ENCODE results near the gene PLEKHM2. TPM values are rescaled to one million over a fixed set of nuclear protein-coding genes. Genes with fewer than 3 reads are reported as not detected.
A peak's percentile ranks its signal among the peaks of the same experiment; 100 is the strongest.

PLEKHM2 gene
- total RNA-seq, 1 experiment from 2014 or later, result 53.9 TPM

DNA sequence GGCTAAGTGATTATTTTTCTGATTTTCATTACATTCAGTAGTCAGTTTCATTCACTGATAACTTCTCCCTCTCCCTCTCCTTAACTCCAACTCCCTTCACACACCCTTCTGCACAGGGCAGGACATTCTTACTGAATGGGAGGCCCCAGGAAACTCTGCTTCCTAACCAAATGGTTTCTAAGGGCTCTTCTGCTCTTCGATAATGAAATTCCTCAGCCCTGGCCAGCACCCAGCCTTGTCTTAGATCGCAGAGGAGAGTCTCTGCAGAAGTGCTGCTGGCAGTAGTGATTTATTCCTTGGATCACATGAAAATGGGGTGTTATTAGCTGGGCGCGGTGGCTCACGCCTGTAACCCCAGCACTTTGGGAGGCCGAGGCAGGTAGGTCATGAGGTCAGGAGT is 16.4 kb downstream of the PLEKHM2 start:
- CTCF ChIA-PET, result no interaction called here
- POLR2A ChIA-PET (ENCODE audit: low non-redundant PET), result no interaction called here
- Histone ChIP-seq H3K4me3 (ENCODE audit: low read depth, low read length, poor library complexity, severe bottlenecking) (no peak overlapping the region), H3K4me1 (ENCODE audit: insufficient read depth, low read length, poor library complexity, severe bottlenecking) (peaks cover 10% of the 10 kb centered on the region), H3K27ac (ENCODE audit: low read depth, low read length, poor library complexity, severe bottlenecking) (no peak overlapping the region), H3K36me3 (ENCODE audit: insufficient read depth, low read length, poor library complexity, severe bottlenecking) (no peaks in the 10 kb centered on the region), H3K9me3 (ENCODE audit: low read depth, low read length, poor library complexity, severe bottlenecking) (no peaks in the 10 kb centered on the region), H3K27me3 (replicated peaks; ENCODE audit: insufficient read depth, low read depth, low read length, poor library complexity) (no peaks in the 10 kb centered on the region)
- no peak for DNase-seq (ENCODE audit: low spot score)
- intact Hi-C loops (cut with micrococcal nuclease; ENCODE audit: unreplicated experiment), result no loop called here
- no TSS peak for BruUV-seq (replicated peaks)
- TF ChIP-seq, protein P1, sequence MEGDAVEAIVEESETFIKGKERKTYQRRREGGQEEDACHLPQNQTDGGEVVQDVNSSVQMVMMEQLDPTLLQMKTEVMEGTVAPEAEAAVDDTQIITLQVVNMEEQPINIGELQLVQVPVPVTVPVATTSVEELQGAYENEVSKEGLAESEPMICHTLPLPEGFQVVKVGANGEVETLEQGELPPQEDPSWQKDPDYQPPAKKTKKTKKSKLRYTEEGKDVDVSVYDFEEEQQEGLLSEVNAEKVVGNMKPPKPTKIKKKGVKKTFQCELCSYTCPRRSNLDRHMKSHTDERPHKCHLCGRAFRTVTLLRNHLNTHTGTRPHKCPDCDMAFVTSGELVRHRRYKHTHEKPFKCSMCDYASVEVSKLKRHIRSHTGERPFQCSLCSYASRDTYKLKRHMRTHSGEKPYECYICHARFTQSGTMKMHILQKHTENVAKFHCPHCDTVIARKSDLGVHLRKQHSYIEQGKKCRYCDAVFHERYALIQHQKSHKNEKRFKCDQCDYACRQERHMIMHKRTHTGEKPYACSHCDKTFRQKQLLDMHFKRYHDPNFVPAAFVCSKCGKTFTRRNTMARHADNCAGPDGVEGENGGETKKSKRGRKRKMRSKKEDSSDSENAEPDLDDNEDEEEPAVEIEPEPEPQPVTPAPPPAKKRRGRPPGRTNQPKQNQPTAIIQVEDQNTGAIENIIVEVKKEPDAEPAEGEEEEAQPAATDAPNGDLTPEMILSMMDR (conservative IDR thresholded peaks at IDR 0.05; ENCODE audit: low read depth, low read length), result no peak
- TF ChIP-seq EZH2 (IDR thresholded peaks at IDR 0.05; ENCODE audit: borderline replicate concordance, low read depth, low read length, poor library complexity, severe bottlenecking), result no peak

DNA sequence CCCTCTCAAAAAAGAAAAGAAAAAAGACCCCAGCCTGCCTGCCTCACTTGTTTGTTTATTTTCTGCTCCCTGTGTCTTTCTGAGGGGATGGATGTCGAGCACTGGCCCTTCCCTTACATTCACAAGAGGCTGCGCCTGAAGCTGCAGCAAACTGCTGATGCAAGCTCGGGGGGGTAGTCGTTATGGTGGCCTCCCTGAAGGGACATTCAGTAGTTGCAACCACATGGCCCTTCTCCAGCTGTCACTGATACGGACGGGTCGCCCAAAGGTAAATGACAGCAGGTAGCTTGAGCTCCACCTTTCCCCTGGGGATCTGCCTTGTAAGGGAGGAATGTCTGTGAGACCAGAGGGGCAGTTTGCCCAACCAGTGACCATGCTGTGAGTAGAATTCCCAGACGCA is 17.7 kb downstream of the PLEKHM2 start:
- TF ChIP-seq, protein P1 (conservative IDR thresholded peaks at IDR 0.05; ENCODE audit: low read depth, low read length), result no peak
- TF ChIP-seq EZH2 (IDR thresholded peaks at IDR 0.05; ENCODE audit: borderline replicate concordance, low read depth, low read length, poor library complexity, severe bottlenecking), result no peak
- no peak overlapping the region for H3K27ac ChIP-seq (ENCODE audit: low read depth, low read length, poor library complexity, severe bottlenecking)
- H3K36me3 ChIP-seq (ENCODE audit: insufficient read depth, low read length, poor library complexity, severe bottlenecking), result no peaks in the 10 kb centered on the region
- CTCF ChIA-PET, result interaction anchor here (0.7 kb wide), 1 partner anchor 1468 kb away, joined by 6 read pairs; no protein-coding TSS in a partner anchor
- intact Hi-C loops (cut with micrococcal nuclease; ENCODE audit: unreplicated experiment), result no loop called here
- no peaks in the 10 kb centered on the region for H3K27me3 ChIP-seq (replicated peaks; ENCODE audit: insufficient read depth, low read depth, low read length, poor library complexity)
- peaks cover 10% of the 10 kb centered on the region for H3K4me1 ChIP-seq (ENCODE audit: insufficient read depth, low read length, poor library complexity, severe bottlenecking)
- POLR2A ChIA-PET (ENCODE audit: low non-redundant PET), result no interaction called here
- no peak for DNase-seq (ENCODE audit: low spot score)
- no peak overlapping the region for H3K4me3 ChIP-seq (ENCODE audit: low read depth, low read length, poor library complexity, severe bottlenecking)
- no TSS peak for BruUV-seq (replicated peaks)
- H3K9me3 ChIP-seq (ENCODE audit: low read depth, low read length, poor library complexity, severe bottlenecking), result no peaks in the 10 kb centered on the region

DNA sequence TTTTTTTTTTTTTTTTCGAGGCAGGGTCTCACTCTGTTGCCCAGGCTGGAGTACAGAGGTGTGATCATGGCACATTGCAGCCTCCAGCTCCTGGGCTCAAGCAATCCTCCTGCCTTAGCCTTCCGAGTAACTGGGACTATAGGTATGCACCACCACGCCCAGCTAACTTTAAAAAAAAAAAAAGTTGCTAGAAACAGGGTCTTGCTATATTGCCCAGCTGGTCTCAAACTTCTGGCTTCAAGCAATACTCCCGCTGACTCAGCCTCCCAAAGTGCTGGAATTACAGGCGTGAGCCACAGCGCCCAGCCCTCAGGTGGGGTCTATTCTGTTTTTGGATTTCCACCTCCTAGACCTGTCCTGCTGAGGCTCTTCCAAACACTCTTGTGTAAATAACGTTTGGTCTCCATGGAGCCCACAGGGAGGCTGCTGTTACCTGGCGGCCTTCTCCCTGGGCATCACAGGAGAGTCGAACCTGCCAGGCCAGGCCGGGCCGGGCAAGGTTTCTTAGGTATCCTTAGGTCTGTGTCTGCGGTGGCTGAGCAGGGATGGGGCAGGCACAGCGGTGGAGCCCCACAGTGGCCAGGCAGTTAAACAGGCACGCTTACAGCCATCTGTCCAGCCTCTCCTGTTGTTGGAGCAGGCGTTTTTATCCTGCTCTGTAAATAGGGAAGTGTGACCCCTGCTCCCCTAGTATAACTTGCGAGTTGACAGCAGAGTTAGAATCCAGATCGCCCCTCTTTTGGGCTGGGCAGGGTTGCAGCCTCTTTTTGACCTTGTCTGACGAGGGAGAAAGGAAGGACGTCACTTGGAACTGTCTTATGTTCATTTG is 18.8 kb downstream of the PLEKHM2 start:
- no TSS peak for BruUV-seq (replicated peaks)
- H3K9me3 ChIP-seq (ENCODE audit: low read depth, low read length, poor library complexity, severe bottlenecking), result no peaks in the 10 kb centered on the region
- ChIA-PET CTCF (interaction anchor here (0.7 kb wide), 1 partner anchor 1467 kb away, joined by 6 read pairs; no protein-coding TSS in a partner anchor), POLR2A (ENCODE audit: low non-redundant PET) (interaction anchor here (0.6 kb wide), 1 partner anchor 58 kb away, joined by 4 read pairs; no protein-coding TSS in a partner anchor)
- no peaks in the 10 kb centered on the region for H3K27me3 ChIP-seq (replicated peaks; ENCODE audit: insufficient read depth, low read depth, low read length, poor library complexity)
- no peak overlapping the region for H3K4me3 ChIP-seq (ENCODE audit: low read depth, low read length, poor library complexity, severe bottlenecking)
- H3K36me3 ChIP-seq (ENCODE audit: insufficient read depth, low read length, poor library complexity, severe bottlenecking), result no peaks in the 10 kb centered on the region
- no peak for DNase-seq (ENCODE audit: low spot score)
- peaks cover 10% of the 10 kb centered on the region for H3K4me1 ChIP-seq (ENCODE audit: insufficient read depth, low read length, poor library complexity, severe bottlenecking)
- peak overlapping the region; percentile 60 for H3K27ac ChIP-seq (ENCODE audit: low read depth, low read length, poor library complexity, severe bottlenecking)
- intact Hi-C loops (cut with micrococcal nuclease; ENCODE audit: unreplicated experiment), result no loop called here
- TF ChIP-seq, protein P1 (conservative IDR thresholded peaks at IDR 0.05; ENCODE audit: low read depth, low read length), result 0 out of 2 replicates have a peak, but pooled peaks have one; percentile 32
- TF ChIP-seq EZH2 (IDR thresholded peaks at IDR 0.05; ENCODE audit: borderline replicate concordance, low read depth, low read length, poor library complexity, severe bottlenecking), result no peak

Data from A673 (cell line).